Measurements from ENCODE around the gene ADGRG7. TPM values are rescaled to one million over a fixed set of nuclear protein-coding genes. Genes with fewer than 3 reads are reported as not detected.

ADGRG7 gene
- total RNA-seq, 1 donor from 2014 or later, result not detected

- no peaks in the 10 kb centered on the region for H3K27me3 ChIP-seq
- H3K4me3 ChIP-seq, result no peak overlapping the region
- DNase-seq (ENCODE audit: low spot score in 2 of 2), result no peak
- intact Hi-C loops (cut with DNase I), result no loop called here
- peaks cover 0 to 8% of the 10 kb centered on the region in 2 donors for H3K4me1 ChIP-seq
- H3K36me3 ChIP-seq, result peaks cover 24 to 63% of the 10 kb centered on the region in 2 donors
- no peaks in the 10 kb centered on the region for H3K9me3 ChIP-seq
- TF ChIP-seq, protein P1, sequence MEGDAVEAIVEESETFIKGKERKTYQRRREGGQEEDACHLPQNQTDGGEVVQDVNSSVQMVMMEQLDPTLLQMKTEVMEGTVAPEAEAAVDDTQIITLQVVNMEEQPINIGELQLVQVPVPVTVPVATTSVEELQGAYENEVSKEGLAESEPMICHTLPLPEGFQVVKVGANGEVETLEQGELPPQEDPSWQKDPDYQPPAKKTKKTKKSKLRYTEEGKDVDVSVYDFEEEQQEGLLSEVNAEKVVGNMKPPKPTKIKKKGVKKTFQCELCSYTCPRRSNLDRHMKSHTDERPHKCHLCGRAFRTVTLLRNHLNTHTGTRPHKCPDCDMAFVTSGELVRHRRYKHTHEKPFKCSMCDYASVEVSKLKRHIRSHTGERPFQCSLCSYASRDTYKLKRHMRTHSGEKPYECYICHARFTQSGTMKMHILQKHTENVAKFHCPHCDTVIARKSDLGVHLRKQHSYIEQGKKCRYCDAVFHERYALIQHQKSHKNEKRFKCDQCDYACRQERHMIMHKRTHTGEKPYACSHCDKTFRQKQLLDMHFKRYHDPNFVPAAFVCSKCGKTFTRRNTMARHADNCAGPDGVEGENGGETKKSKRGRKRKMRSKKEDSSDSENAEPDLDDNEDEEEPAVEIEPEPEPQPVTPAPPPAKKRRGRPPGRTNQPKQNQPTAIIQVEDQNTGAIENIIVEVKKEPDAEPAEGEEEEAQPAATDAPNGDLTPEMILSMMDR (IDR thresholded peaks at IDR 0.05), result no peak
- no peak overlapping the region for H3K27ac ChIP-seq
These were observed 135.3 kb downstream of the ADGRG7 start for GRCh38 chr3:100744671-100745070.

Other genes starting within 250 kb of the ADGRG7 start
- 16.4 TPM for gene TOMM70, start 208.5 kb upstream of the ADGRG7 start, total RNA-seq
- 1.3 TPM for gene LNP1, start 208.1 kb upstream of the ADGRG7 start, total RNA-seq
- 30.9 TPM for gene TMEM45A, start 117.0 kb upstream of the ADGRG7 start, total RNA-seq
- 64.9 TPM for gene TFG, start 99.9 kb downstream of the ADGRG7 start, total RNA-seq